Measurements from ENCODE around the gene IGFBP5. TPM values are rescaled to one million over a fixed set of nuclear protein-coding genes. Genes with fewer than 3 reads are reported as not detected.

IGFBP5 gene
- polyA plus RNA-seq, 4 donors = 281 to 464 (median 362) TPM

- no peak for DNase-seq (ENCODE audit: low read depth in 4 of 4, low spot score in 2 of 4)
These were observed 69.0 kb downstream of the IGFBP5 start for GRCh38 chr2:216626168-216626874.

GRCh38 chr2:216624251-216624650 lies 71.1 kb downstream of the IGFBP5 start:
- DNase-seq (ENCODE audit: low read depth in 4 of 4, low spot score in 2 of 4) = no peak

GRCh38 chr2:216622526-216622925 lies 72.8 kb downstream of the IGFBP5 start:
- no peak for DNase-seq (ENCODE audit: low read depth in 4 of 4, low spot score in 2 of 4)

Other genes with a start within 250 kb of the IGFBP5 start
- 1,000 to 10,000 TPM; 2,089 to 2,871 (median 2,274) TPM for gene RPL37A, start 196.7 kb downstream of the IGFBP5 start, polyA plus RNA-seq (ENCODE audit: insufficient read length in 4 of 4)
- 100 to 1,000 TPM; 196 to 337 (median 248) TPM for gene IGFBP2, start 62.1 kb downstream of the IGFBP5 start, polyA plus RNA-seq (ENCODE audit: insufficient read length in 4 of 4)
- not detected for gene TNP1, start 164.5 kb upstream of the IGFBP5 start, polyA plus RNA-seq (ENCODE audit: insufficient read length in 4 of 4)

Measured in left renal cortex interstitium (tissue), 4 donors.